Tibial nerve (tissue), 4 donors: Measurements from ENCODE around the gene CIDEC.

Experiments
- EP300 ChIP-seq, 2 donors: sonication (generic); formaldehyde crosslinking; IDR thresholded peaks; one replicate each; pipeline ENCODE4 v1.6.1; 2017; ENCODE audit warnings: antibody characterized with exemption in 2 of 2, mild to moderate bottlenecking in 1 of 2
- POLR2A ChIP-seq, 2 donors: fragments of 450-650 bp; IDR thresholded peaks; one replicate each; pipeline ENCODE4 v1.6.1; 2017; ENCODE audit warnings: antibody characterized with exemption in 2 of 2, mild to moderate bottlenecking in 2 of 2, moderate library complexity in 2 of 2
- TF ChIP-seq, protein P1 (sequence below), 5 experiments: fragments of 200-600 bp in 3 of 5; fragments of 450-650 bp in 2 of 5; sonication (generic) in 3 of 5; IDR thresholded peaks; one replicate each; pipeline ENCODE4 v1.5.1; 2016 to 2019; ENCODE audit warnings: antibody characterized with exemption in 5 of 5, mild to moderate bottlenecking in 3 of 5, moderate library complexity in 2 of 5

DNA sequence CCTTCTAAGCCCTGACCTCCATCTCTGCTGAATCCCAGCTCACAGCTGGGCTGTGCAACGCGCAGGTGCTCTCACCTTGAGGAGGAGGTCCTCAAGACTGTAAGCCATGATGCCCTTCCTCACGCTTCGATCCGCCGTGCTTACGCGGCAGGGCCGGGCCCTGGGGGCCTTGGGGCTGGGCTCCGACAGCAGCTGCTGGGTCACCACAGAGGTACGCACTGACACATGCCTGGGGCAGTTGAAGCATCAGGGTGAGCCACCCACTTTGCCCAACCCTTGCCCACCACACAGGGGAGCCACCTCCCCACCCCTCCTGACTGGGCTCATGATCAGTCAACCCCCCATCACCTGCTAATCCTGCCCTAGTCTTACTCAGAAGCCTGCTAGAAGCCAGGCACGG lies 3.1 kb downstream of the CIDEC start:
- no peak for TF ChIP-seq POLR2A (IDR thresholded peaks at IDR 0.05)
- TF ChIP-seq, protein P1, sequence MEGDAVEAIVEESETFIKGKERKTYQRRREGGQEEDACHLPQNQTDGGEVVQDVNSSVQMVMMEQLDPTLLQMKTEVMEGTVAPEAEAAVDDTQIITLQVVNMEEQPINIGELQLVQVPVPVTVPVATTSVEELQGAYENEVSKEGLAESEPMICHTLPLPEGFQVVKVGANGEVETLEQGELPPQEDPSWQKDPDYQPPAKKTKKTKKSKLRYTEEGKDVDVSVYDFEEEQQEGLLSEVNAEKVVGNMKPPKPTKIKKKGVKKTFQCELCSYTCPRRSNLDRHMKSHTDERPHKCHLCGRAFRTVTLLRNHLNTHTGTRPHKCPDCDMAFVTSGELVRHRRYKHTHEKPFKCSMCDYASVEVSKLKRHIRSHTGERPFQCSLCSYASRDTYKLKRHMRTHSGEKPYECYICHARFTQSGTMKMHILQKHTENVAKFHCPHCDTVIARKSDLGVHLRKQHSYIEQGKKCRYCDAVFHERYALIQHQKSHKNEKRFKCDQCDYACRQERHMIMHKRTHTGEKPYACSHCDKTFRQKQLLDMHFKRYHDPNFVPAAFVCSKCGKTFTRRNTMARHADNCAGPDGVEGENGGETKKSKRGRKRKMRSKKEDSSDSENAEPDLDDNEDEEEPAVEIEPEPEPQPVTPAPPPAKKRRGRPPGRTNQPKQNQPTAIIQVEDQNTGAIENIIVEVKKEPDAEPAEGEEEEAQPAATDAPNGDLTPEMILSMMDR (IDR thresholded peaks at IDR 0.05): no peak
- TF ChIP-seq EP300 (IDR thresholded peaks at IDR 0.05): no peak
